Smooth muscle cell of trachea (primary cell): Measurements from ENCODE around the gene PEX19. TPM values are rescaled to one million over a fixed set of nuclear protein-coding genes. Genes with fewer than 3 reads are reported as not detected.

Experiments used
- total RNA-seq: library from RNA; depleted of rRNA; stranded (reverse); fragments of >200 nt; gene quantifications from 2 replicates; pipeline ENCODE4 v1.2.1, GENCODE V29; 2014

Gene PEX19
- total RNA-seq, result 62.0 and 86.7 TPM in 2 replicates

DNA sequence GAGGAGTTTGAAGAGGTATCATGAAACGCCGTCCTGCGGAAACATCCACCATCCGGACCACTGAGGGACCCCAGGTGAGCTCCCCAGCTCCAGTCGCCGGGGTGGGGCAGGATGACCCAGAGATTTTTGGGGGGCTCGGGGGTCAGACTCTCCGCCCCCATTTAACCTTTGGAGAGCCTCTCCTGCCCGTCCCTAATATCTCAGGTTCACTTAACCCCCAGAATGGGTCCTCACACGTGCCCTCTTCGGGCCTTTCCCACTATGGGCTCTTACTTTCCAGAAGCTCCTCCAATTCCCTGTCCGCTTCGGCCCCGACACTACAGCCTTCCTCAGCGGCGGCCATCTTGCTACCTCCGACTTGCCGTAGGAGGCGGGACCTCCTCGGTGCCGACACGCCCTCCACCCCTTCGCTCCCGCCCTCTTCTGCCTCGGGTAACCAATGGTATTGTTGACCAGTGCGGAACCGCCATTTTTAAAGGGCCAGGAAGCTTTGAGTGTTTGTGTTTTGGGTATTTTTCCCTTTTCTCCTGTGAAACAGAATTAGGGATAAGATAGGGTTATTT is at the start of gene PEX19:
Gene PEX19, minus strand, starts transcription at position 352 of the 563 bp plus-strand sequence. Its CDS starts 9 bp downstream, at position 343.

GRCh38 chr1:160261893-160262794 is 22.8 kb downstream of the PEX19 start, which contains the start of gene DCAF8:
DCAF8 (minus strand) TSS chr1:160262549; CDS start chr1:160244008, 18,541 bp downstream.

Other genes with a start within 250 kb of the PEX19 start
- under 0.01 TPM in 1 of 2 replicates, not detected in the other for gene KCNJ10, start 215.0 kb downstream of the PEX19 start, total RNA-seq
- gene KCNJ9, start 203.6 kb downstream of the PEX19 start, total RNA-seq, result under 0.01 TPM in 1 of 2 replicates, not detected in the other
- 16.0 and 38.5 TPM in 2 replicates for gene IGSF8, start 186.5 kb downstream of the PEX19 start, total RNA-seq
- 0.58 and 5.8 TPM in 2 replicates for gene ATP1A2, start 169.4 kb downstream of the PEX19 start, total RNA-seq
- not detected in 2 replicates for gene ATP1A4, start 133.5 kb downstream of the PEX19 start, total RNA-seq
- 0.83 TPM in 1 of 2 replicates, not detected in the other for gene CASQ1, start 94.6 kb downstream of the PEX19 start, total RNA-seq
- gene PEA15, start 79.7 kb downstream of the PEX19 start, total RNA-seq, result 80.4 and 137 TPM in 2 replicates
- gene DCAF8, start 22.6 kb downstream of the PEX19 start, total RNA-seq, result 111 TPM in 2 replicates
- 337 and 425 TPM in 2 replicates for gene COPA, start 58.1 kb upstream of the PEX19 start, total RNA-seq
- 113 and 187 TPM in 2 replicates for gene NCSTN, start 58.2 kb upstream of the PEX19 start, total RNA-seq
- not detected in 2 replicates for gene NHLH1, start 81.9 kb upstream of the PEX19 start, total RNA-seq
- under 0.01 TPM in 1 of 2 replicates, not detected in the other for gene VANGL2, start 115.4 kb upstream of the PEX19 start, total RNA-seq
- gene SLAMF6, start 238.1 kb upstream of the PEX19 start, total RNA-seq, result not detected in 2 replicates